PC-9 (cell line): Measurements from ENCODE around the gene BMF. TPM values are rescaled to one million over a fixed set of nuclear protein-coding genes. Genes with fewer than 3 reads are reported as not detected.

Experiments
- BruUV-seq: library from RNA; stranded (reverse); fragments of 400-500 nt; replicated peaks from 2 replicates; lab custom pipeline; 2021; lab: Mats Ljungman, UMichigan
- CTCF ChIA-PET: fragments of 300-600 bp; sonication (Branson Sonifier 250); formaldehyde crosslinking; loops from one replicate; lab custom pipeline; 2022; ENCODE audit warnings: antibody characterized with exemption; lab: Charles Lee
- POLR2A ChIA-PET: fragments of 300-600 bp; sonication (Branson Sonifier 250); formaldehyde crosslinking; loops from one replicate; lab custom pipeline; 2022; ENCODE audit warnings: antibody characterized with exemption; ENCODE audit not compliant: unreplicated experiment; lab: Charles Lee
- DNase-seq, 2 experiments: peaks; one replicate each; pipeline versions ENCODE4 v3.0.0 to v3.0.0-alpha.2; 2015 to 2022; ENCODE audit warnings: mixed read lengths in 1 of 2
- H2AFZ ChIP-seq: fragments of 200-600 bp; sonication (generic); 2 replicates; pipeline ENCODE4 v1.8.1; 2017; ENCODE audit warnings: antibody characterized with exemption
- H3F3A ChIP-seq: fragments of 200-600 bp; sonication (generic); 2 replicates; pipeline ENCODE4 v1.8.1; 2017; ENCODE audit warnings: antibody characterized with exemption, mild to moderate bottlenecking, low read depth; ENCODE audit not compliant: insufficient read depth
- H3K27ac ChIP-seq: fragments of 200-600 bp; sonication (generic); 2 replicates; pipeline ENCODE4 v1.6.1; 2016; ENCODE audit warnings: mixed run types
- H3K27me3 ChIP-seq: fragments of 200-600 bp; sonication (generic); 2 replicates; pipeline ENCODE4 v1.6.1; 2016; ENCODE audit warnings: low read depth, mixed run types; ENCODE audit not compliant: insufficient read depth
- H3K36me3 ChIP-seq: fragments of 200-600 bp; sonication (generic); 2 replicates; pipeline ENCODE4 v1.6.1; 2016; ENCODE audit warnings: low read depth, mixed run types
- H3K4me1 ChIP-seq: fragments of 200-600 bp; sonication (generic); replicated peaks from 2 replicates; pipeline ENCODE4 v1.6.1; 2016; ENCODE audit warnings: mixed run types; ENCODE audit not compliant: insufficient read depth
- H3K4me2 ChIP-seq: fragments of 200-600 bp; sonication (generic); 2 replicates; pipeline ENCODE4 v1.6.1; 2017; ENCODE audit warnings: mixed run types
- H3K4me3 ChIP-seq: fragments of 200-600 bp; sonication (generic); 2 replicates; pipeline ENCODE4 v1.6.1; 2016; ENCODE audit warnings: mixed run types
- H3K79me2 ChIP-seq: fragments of 200-600 bp; sonication (generic); 2 replicates; pipeline ENCODE4 v1.6.1; 2017; ENCODE audit warnings: low read depth, mixed run types
- H3K9me2 ChIP-seq: fragments of 200-600 bp; sonication (generic); 2 replicates; pipeline ENCODE4 v1.8.1; 2017; ENCODE audit warnings: mild to moderate bottlenecking; ENCODE audit not compliant: insufficient read depth
- H3K9me3 ChIP-seq: fragments of 200-600 bp; sonication (generic); 2 replicates; pipeline ENCODE4 v1.8.1; 2016; ENCODE audit warnings: low read depth; ENCODE audit not compliant: insufficient read depth
- H4K20me1 ChIP-seq: fragments of 200-600 bp; sonication (generic); 2 replicates; pipeline ENCODE4 v1.8.1; 2017; ENCODE audit not compliant: insufficient read depth
- EZH2 ChIP-seq: fragments of 200-600 bp; sonication (generic); IDR thresholded peaks from 2 replicates; pipeline ENCODE4 v1.8.0; 2017; ENCODE audit warnings: antibody characterized with exemption, low read depth
- intact Hi-C: fragments of 100-400 bp; cut with micrococcal nuclease; formaldehyde crosslinking; loops from one replicate; pipeline ENCODE4 v1.10.0; 2022; ENCODE audit not compliant: unreplicated experiment
- total RNA-seq: library from RNA; stranded (reverse); gene quantifications from 2 replicates; pipeline ENCODE4 v1.2.3, GENCODE V29; 2021
- TF ChIP-seq, protein P1 (sequence below): fragments of 200-600 bp; sonication (generic); conservative IDR thresholded peaks from 2 replicates; pipeline ENCODE4 v1.6.1; 2017; ENCODE audit warnings: mixed run types, antibody characterized with exemption, mild to moderate bottlenecking, moderate library complexity

Gene BMF
- total RNA-seq, 1 experiment from 2014 or later: 11.0 TPM

DNA sequence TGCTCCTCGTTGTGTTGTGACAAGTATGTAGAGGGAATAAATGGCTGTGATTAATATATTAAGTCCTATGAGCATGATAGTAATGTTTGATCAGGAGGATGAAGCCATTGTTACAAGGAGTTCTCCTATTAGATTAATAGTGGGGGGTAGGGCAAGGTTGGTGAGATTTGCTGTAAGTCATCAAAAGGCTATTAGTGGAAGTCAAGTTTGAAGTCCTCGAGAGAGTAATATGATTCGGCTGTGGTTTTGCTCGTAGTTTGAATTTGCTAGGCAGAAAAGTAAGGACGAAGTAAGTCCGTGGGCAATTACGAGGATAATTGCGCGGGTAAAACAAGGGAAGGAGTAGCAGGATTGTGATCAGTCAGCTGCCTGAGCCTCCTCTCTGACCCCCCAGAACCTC lies 26.2 kb upstream of the BMF start:
- ChIA-PET CTCF (no interaction called here), POLR2A (no interaction called here)
- TF ChIP-seq EZH2: no peak
- TF ChIP-seq, protein P1, sequence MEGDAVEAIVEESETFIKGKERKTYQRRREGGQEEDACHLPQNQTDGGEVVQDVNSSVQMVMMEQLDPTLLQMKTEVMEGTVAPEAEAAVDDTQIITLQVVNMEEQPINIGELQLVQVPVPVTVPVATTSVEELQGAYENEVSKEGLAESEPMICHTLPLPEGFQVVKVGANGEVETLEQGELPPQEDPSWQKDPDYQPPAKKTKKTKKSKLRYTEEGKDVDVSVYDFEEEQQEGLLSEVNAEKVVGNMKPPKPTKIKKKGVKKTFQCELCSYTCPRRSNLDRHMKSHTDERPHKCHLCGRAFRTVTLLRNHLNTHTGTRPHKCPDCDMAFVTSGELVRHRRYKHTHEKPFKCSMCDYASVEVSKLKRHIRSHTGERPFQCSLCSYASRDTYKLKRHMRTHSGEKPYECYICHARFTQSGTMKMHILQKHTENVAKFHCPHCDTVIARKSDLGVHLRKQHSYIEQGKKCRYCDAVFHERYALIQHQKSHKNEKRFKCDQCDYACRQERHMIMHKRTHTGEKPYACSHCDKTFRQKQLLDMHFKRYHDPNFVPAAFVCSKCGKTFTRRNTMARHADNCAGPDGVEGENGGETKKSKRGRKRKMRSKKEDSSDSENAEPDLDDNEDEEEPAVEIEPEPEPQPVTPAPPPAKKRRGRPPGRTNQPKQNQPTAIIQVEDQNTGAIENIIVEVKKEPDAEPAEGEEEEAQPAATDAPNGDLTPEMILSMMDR: no peak
- H3K4me3 ChIP-seq: no peak overlapping the region
- H3K27me3 ChIP-seq: no peaks in the 10 kb centered on the region
- H4K20me1 ChIP-seq: no peaks in the 10 kb centered on the region
- no peaks in the 10 kb centered on the region for H3K9me3 ChIP-seq
- no TSS peak for BruUV-seq
- no peak overlapping the region for H2AFZ ChIP-seq
- no peaks in the 10 kb centered on the region for H3K36me3 ChIP-seq
- no peak overlapping the region for H3K4me2 ChIP-seq
- H3K27ac ChIP-seq: no peak overlapping the region
- no peak for DNase-seq
- intact Hi-C loops: no loop called here
- no peaks in the 10 kb centered on the region for H3K79me2 ChIP-seq
- H3F3A ChIP-seq: no peaks in the 10 kb centered on the region
- no peaks in the 10 kb centered on the region for H3K9me2 ChIP-seq
- no peaks in the 10 kb centered on the region for H3K4me1 ChIP-seq

DNA sequence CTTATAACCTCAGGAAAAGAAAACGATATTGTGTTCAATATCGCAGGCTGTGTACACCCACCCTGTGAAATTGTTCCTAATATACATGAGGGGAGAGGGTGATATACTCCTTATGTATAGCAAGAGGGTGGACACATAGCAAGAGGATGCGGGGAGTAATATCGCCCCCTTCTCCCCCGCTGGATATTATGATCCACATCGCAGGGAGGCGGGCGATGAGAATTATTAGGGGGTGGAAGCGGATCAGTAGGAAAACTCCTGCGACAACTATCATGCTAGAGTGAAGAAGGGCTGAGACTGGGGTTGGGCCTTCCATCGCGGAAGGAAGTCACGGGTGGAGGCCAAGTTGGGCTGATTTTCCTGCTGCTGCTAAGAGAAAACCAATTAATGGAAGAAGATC lies 24.9 kb upstream of the BMF start:
- Histone ChIP-seq H3K27ac (no peak overlapping the region), H2AFZ (no peak overlapping the region), H3K9me3 (no peaks in the 10 kb centered on the region), H3F3A (no peaks in the 10 kb centered on the region), H3K4me2 (no peak overlapping the region), H3K36me3 (no peaks in the 10 kb centered on the region), H3K79me2 (no peaks in the 10 kb centered on the region), H4K20me1 (no peaks in the 10 kb centered on the region), H3K9me2 (no peaks in the 10 kb centered on the region), H3K4me1 (no peaks in the 10 kb centered on the region), H3K27me3 (no peaks in the 10 kb centered on the region), H3K4me3 (no peak overlapping the region)
- TF ChIP-seq, protein P1: no peak
- TF ChIP-seq EZH2: no peak
- no TSS peak for BruUV-seq
- ChIA-PET CTCF (no interaction called here), POLR2A (no interaction called here)
- no peak for DNase-seq
- intact Hi-C loops: no loop called here

DNA sequence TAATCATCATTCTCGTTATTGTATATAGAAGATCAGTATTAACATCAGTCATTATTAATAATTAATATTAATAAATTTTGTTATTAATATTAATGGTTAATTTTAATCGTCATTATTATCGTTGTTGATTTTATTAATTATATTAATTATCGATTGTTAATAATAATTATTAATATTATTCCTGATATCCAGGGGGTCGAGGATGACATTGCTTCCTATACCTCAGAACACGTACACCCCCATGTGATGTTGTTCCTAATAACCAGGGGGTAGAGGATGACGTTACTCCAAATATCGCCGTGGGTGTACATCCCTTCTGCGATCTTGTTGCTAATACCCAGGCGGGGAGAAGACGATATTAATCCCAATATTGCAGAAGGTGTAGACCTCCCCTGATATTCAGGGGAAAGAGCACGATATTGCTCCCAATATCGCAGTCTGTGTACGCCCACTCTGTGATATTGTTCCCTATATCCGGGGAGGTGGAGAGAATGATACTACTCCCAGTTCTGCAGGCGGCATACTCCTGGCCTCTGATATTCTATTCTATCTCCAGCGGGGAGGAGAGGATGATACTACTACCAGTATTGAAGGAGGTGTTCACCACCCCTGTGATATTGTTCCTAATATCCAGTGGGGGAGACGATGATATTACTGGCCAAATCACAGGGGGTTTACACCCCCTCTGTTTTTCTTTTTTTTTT lies 22.3 kb upstream of the BMF start:
- BruUV-seq: no TSS peak
- POLR2A ChIA-PET: interaction anchor here (0.7 kb wide), 1 partner anchor 15 kb away, joined by 3 read pairs; no protein-coding TSS in a partner anchor
- H3F3A ChIP-seq: no peaks in the 10 kb centered on the region
- H3K4me2 ChIP-seq: no peak overlapping the region
- H3K4me1 ChIP-seq: no peaks in the 10 kb centered on the region
- CTCF ChIA-PET: no interaction called here
- intact Hi-C loops: no loop called here
- H2AFZ ChIP-seq: no peak overlapping the region
- no peaks in the 10 kb centered on the region for H3K9me3 ChIP-seq
- no peak overlapping the region for H3K27ac ChIP-seq
- H3K9me2 ChIP-seq: no peaks in the 10 kb centered on the region
- H3K36me3 ChIP-seq: no peaks in the 10 kb centered on the region
- DNase-seq: no peak
- no peak overlapping the region for H3K4me3 ChIP-seq
- TF ChIP-seq, protein P1: no peak
- TF ChIP-seq EZH2: no peak
- H3K79me2 ChIP-seq: no peaks in the 10 kb centered on the region
- H3K27me3 ChIP-seq: no peaks in the 10 kb centered on the region
- no peaks in the 10 kb centered on the region for H4K20me1 ChIP-seq
